MM.1S (cell line): ENCODE results near the gene FER.

Experiments used
- EZH2 ChIP-seq: fragments of 300-600 bp; sonication (generic); optimal IDR thresholded peaks from 2 replicates; pipeline ENCODE3; 2017; ENCODE audit warnings: low read depth, mild to moderate bottlenecking, antibody characterized with exemption, low read length, mixed read lengths
- EZH2phosphoT487 ChIP-seq: fragments of 300-600 bp; sonication (generic); IDR thresholded peaks from 2 replicates; pipeline ENCODE4 v1.6.1; 2018; ENCODE audit warnings: antibody characterized with exemption, low read length
- TF ChIP-seq, protein P1 (sequence below): fragments of 300-600 bp; sonication (generic); IDR thresholded peaks from 2 replicates; pipeline ENCODE4 v1.5.1; 2016; ENCODE audit warnings: antibody characterized with exemption, low read length, mixed read lengths

DNA sequence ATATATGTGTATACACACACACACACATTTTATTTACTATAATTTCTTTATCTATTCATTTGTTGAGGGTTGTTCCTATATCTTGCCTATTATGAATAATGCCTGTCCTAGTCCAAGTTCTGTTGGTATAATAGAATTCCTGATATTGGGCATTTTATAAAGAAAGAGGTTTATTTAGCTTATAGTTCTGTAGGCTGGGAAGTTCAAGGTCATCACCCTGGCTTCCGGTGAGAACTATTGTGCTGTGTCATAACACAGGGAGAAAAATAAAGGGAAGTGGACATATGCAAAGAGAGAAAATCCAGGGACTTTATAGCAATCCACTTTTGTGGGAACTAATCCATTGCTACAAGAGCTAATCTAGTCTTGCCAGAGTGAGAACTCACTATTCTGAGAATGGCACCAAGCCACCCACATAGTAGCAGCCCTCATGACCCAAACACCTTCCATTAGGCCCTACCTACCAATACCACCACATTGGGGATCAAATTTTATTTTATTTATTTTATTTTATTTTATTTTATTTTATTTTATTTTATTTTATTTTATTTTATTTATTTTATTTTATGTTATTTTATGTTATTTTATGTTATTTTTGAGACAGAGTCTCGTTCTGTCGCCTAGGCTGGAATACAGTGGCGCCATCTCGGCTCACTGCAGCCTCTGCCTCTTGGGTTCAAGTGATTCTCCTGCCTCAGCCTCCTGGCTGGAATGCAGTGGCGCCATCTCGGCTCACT is 74.7 kb downstream of the FER start:
- TF ChIP-seq, protein P1, sequence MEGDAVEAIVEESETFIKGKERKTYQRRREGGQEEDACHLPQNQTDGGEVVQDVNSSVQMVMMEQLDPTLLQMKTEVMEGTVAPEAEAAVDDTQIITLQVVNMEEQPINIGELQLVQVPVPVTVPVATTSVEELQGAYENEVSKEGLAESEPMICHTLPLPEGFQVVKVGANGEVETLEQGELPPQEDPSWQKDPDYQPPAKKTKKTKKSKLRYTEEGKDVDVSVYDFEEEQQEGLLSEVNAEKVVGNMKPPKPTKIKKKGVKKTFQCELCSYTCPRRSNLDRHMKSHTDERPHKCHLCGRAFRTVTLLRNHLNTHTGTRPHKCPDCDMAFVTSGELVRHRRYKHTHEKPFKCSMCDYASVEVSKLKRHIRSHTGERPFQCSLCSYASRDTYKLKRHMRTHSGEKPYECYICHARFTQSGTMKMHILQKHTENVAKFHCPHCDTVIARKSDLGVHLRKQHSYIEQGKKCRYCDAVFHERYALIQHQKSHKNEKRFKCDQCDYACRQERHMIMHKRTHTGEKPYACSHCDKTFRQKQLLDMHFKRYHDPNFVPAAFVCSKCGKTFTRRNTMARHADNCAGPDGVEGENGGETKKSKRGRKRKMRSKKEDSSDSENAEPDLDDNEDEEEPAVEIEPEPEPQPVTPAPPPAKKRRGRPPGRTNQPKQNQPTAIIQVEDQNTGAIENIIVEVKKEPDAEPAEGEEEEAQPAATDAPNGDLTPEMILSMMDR = no peak
- TF ChIP-seq EZH2 (no peak), EZH2phosphoT487 (no peak)
